K562 (cell line): ENCODE results near the gene CACNA2D3. TPM values are rescaled to one million over a fixed set of nuclear protein-coding genes. Genes with fewer than 3 reads are reported as not detected.

ENCODE experiments used
- ATAC-seq: fragments of 200-7000 bp; cut with Tn5 transposase; 3 replicates; pipeline ENCODE4 v1.9.1; 2020; ENCODE audit warnings: moderate library complexity
- BruUV-seq: library from RNA; stranded (reverse); fragments of 400-500 nt; replicated peaks from 2 replicates; lab custom pipeline; 2021; lab: Mats Ljungman, UMichigan
- CTCF ChIA-PET: fragments of 300-600 bp; formaldehyde crosslinking; extraction: SDS; loops from one replicate; lab custom pipeline; 2021; ENCODE audit warnings: low intra/inter-chr PET ratio; lab: Yijun Ruan, JAX
- POLR2A ChIA-PET: fragments of 300-600, 350-650 bp; sonication (Branson Sonifier 250); formaldehyde crosslinking; extraction: SDS; loops from one replicate; lab custom pipeline; 2021; ENCODE audit warnings: antibody characterized with exemption, inconsistent platforms; lab: Yijun Ruan, JAX
- DNase-seq, 4 experiments: peaks; one replicate each; pipeline versions ENCODE4 v3.0.0 to v3.0.0-alpha.2; 2011 to 2018; ENCODE audit warnings: low spot score in 3 of 4, mixed read lengths in 3 of 4; ENCODE audit errors: extremely low read depth in 1 of 4
- FAIRE-seq: peaks from 2 replicates; lab custom pipeline; 2011; peaks lifted over from hg19 to GRCh38; lab: Jason Lieb, UNC
- H2AFZ ChIP-seq: 2 replicates; pipeline ENCODE4 v1.6.0; 2011; ENCODE audit warnings: low read depth, low read length, control low read depth, inconsistent platforms
- H3K27ac ChIP-seq: fragments of 200-600 bp; 3 replicates; pipeline ENCODE4 v1.8.0; 2011; ENCODE audit warnings: low read depth, mild to moderate bottlenecking, control low read depth, inconsistent platforms, low read length, moderate library complexity, mixed read lengths; ENCODE audit errors: extremely low read depth
- H3K27me3 ChIP-seq, 2 experiments: fragments of 300-600 bp in 1 of 2; 2 replicates in 1 of 2; 3 replicates in 1 of 2; pipeline versions ENCODE4 v1.6.0 to v1.8.0; 2011; ENCODE audit warnings: inconsistent platforms in 2 of 2, low read length in 2 of 2, mild to moderate bottlenecking in 1 of 2, mixed read lengths in 1 of 2, moderate library complexity in 1 of 2; ENCODE audit not compliant: control insufficient read depth in 2 of 2, insufficient read depth in 2 of 2
- H3K36me3 ChIP-seq: fragments of 300-600 bp; 3 replicates; pipeline ENCODE4 v1.8.0; 2011; ENCODE audit warnings: mild to moderate bottlenecking, low read length, inconsistent platforms; ENCODE audit not compliant: control insufficient read depth, insufficient read depth
- H3K4me1 ChIP-seq, 2 experiments: fragments of 200-600 bp in 1 of 2; replicated peaks in 1 of 2; 2 replicates in 1 of 2; 3 replicates in 1 of 2; pipeline versions ENCODE4 v1.5.1 to v1.8.0; 2011; ENCODE audit warnings: inconsistent platforms in 2 of 2, low read length in 2 of 2, mild to moderate bottlenecking in 1 of 2, mixed read lengths in 1 of 2, moderate library complexity in 1 of 2; ENCODE audit not compliant: control insufficient read depth in 2 of 2, insufficient read depth in 2 of 2
- H3K4me2 ChIP-seq: 2 replicates; pipeline ENCODE4 v1.6.1; 2011; ENCODE audit warnings: low read length, control low read depth, inconsistent platforms, mixed read lengths; ENCODE audit not compliant: insufficient read depth
- H3K4me3 ChIP-seq: fragments of 200-600 bp; sonication (generic), shearing (Covaris generic); 2 replicates; pipeline ENCODE4 v1.5.1; 2016; ENCODE audit warnings: control low read depth, inconsistent platforms
- H3K79me2 ChIP-seq: fragments of 200-600 bp; 3 replicates; pipeline ENCODE4 v1.8.0; 2011; ENCODE audit warnings: low read length, inconsistent platforms; ENCODE audit not compliant: control insufficient read depth, insufficient read depth
- H3K9ac ChIP-seq, 2 experiments: 2 replicates each; pipeline versions ENCODE4 v1.6.0 to v1.6.1; 2011; ENCODE audit warnings: low read depth in 2 of 2, low read length in 2 of 2, control low read depth in 1 of 2, inconsistent platforms in 1 of 2, mild to moderate bottlenecking in 1 of 2, mixed read lengths in 1 of 2; ENCODE audit not compliant: insufficient read depth in 1 of 2
- H3K9me1 ChIP-seq: one replicate; pipeline ENCODE4 v1.6.0; 2011; ENCODE audit warnings: inconsistent platforms, mild to moderate bottlenecking, low read length, moderate library complexity; ENCODE audit not compliant: control insufficient read depth, insufficient read depth
- H3K9me3 ChIP-seq: replicated peaks from 2 replicates; pipeline ENCODE4 v1.5.1; 2011; ENCODE audit warnings: low read depth, low read length, inconsistent platforms; ENCODE audit not compliant: control insufficient read depth, insufficient read depth
- H4K20me1 ChIP-seq: replicated peaks from 2 replicates; pipeline ENCODE4 v1.6.1; 2011; ENCODE audit warnings: low read length, inconsistent platforms, mixed read lengths; ENCODE audit not compliant: control insufficient read depth, insufficient read depth
- CREB1 ChIP-seq, 2 experiments: sonication (generic) in 1 of 2; formaldehyde crosslinking in 1 of 2; IDR thresholded peaks; 2 replicates each; pipeline versions ENCODE4 v1.6.1 to v1.8.0; 2012 to 2022; ENCODE audit warnings: inconsistent platforms in 1 of 2, mild to moderate bottlenecking in 1 of 2, missing genetic modification reagents in 1 of 2, moderate library complexity in 1 of 2
- ELF4 ChIP-seq: fragments of 450-650 bp; formaldehyde crosslinking; IDR thresholded peaks from 2 replicates; pipeline ENCODE4 v1.4.0; 2022; ENCODE audit warnings: missing genetic modification characterization
- HMG20A ChIP-seq: fragments of 450-650 bp; formaldehyde crosslinking; conservative IDR thresholded peaks from 2 replicates; pipeline ENCODE4 v1.4.0; 2020; ENCODE audit warnings: mild to moderate bottlenecking, mixed read lengths
- POLR2AphosphoS5 ChIP-seq: IDR thresholded peaks from 2 replicates; pipeline ENCODE4 v1.6.1; 2011; ENCODE audit warnings: mild to moderate bottlenecking, low read depth, low read length, moderate library complexity; ENCODE audit not compliant: control insufficient read depth, insufficient read depth
- RBM34 ChIP-seq: fragments of 200-400 bp; formaldehyde crosslinking; IDR thresholded peaks from 2 replicates; pipeline ENCODE4 v1.6.1; 2018; ENCODE audit warnings: low read length, borderline replicate concordance; ENCODE audit not compliant: insufficient read depth
- SAFB ChIP-seq: fragments of 200-400 bp; formaldehyde crosslinking; IDR thresholded peaks from 2 replicates; pipeline ENCODE4 v1.6.1; 2017; ENCODE audit warnings: low read depth, low read length, borderline replicate concordance
- ZFX ChIP-seq: sonication (generic); formaldehyde crosslinking; IDR thresholded peaks from 2 replicates; pipeline ENCODE4 v1.8.0; 2022; ENCODE audit warnings: mild to moderate bottlenecking, missing genetic modification reagents, moderate library complexity
- ZNF707 ChIP-seq: fragments of 250-450 bp; sonication (Bioruptor Pico); conservative IDR thresholded peaks from 2 replicates; pipeline ENCODE4 v1.8.0; 2022; ENCODE audit warnings: inconsistent platforms, mild to moderate bottlenecking, moderate library complexity
- WGBS: fragments of 100-300 bp; shearing (Covaris generic); methylation state at CpG from one replicate; pipeline ENCODE4 v1.1.6; 2016; ENCODE audit warnings: low coverage, mixed read lengths; ENCODE audit not compliant: insufficient coverage; ENCODE audit errors: missing lambda C conversion rate; 5-methylcytosine and 5-hydroxymethylcytosine counted together
- in situ Hi-C: fragments of 300-500 bp; cut with MboI; formaldehyde crosslinking; loops from 4 replicates; pipeline ENCODE4 v1.15.0; 2018; ENCODE audit warnings: inconsistent platforms, mixed read lengths
- intact Hi-C: fragments of 100-400 bp; cut with micrococcal nuclease; formaldehyde crosslinking; loops from 2 replicates; pipeline ENCODE4 v1.14.2; 2022
- polyA plus RNA-seq, 8 experiments: library from polyadenylated mRNA; depleted of rRNA in 4 of 8; stranded (reverse) in 5 of 8; unstranded in 3 of 8; fragments of >200 nt; fragmentation: Nextera tagmentation in 2 of 8; fragmentation: Illumina TruSeq in 1 of 8; extraction: Ambion mirVana in 2 of 8; extraction: Trizol in 1 of 8; gene quantifications; 2 replicates each; pipeline versions ENCODE4 v1.2.1 to v1.2.3, GENCODE V29; 2011 to 2014; ENCODE audit warnings: inconsistent platforms in 1 of 8, missing spikeins in 1 of 8
- total RNA-seq, 7 experiments: library from RNA; depleted of rRNA in 6 of 7; stranded (reverse); fragments of >200 nt in 6 of 7; fragmentation: Illumina TruSeq in 2 of 7; extraction: Trizol in 2 of 7; gene quantifications; 2 replicates each; pipeline versions ENCODE4 v1.2.1 to v1.2.3, GENCODE V29; 2011 to 2021; ENCODE audit warnings: low replicate concordance in 1 of 7
- TF ChIP-seq, protein P1 (sequence below): fragments of 250-450 bp; sonication (Bioruptor Pico); IDR thresholded peaks from 2 replicates; pipeline ENCODE4 v1.4.0; 2020; ENCODE audit warnings: mild to moderate bottlenecking
- TF ChIP-seq, protein P2 (sequence below): fragments of 150-350 bp; IDR thresholded peaks from 2 replicates; pipeline ENCODE4 v1.6.1; 2014; ENCODE audit warnings: low read depth, mild to moderate bottlenecking, low read length, borderline replicate concordance

The CACNA2D3 gene
- total and polyA plus RNA-seq, 9 of the 15 experiments (the other 6 are each of a cell fraction or from before 2014, with no cell fraction given): 0.01 TPM; not detected in 8

DNA sequence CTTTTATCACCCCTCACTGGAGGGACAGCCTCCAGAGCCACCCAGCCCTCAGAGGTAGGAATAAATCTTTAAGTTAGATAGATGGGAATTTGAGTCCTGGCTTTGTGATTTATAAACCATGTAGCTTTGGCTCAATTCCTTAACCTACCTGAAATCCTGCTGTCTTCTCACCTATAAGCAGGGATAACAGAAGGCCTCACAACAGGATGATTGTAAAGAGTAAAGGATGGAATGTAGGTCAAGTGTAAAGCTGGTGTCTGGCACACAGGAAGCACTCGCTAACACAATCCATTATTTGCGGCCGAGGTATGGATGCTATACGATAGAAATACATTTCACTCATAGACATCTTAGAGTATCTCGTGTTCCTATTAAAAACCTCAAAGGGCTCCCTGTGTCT lies 968.4 kb downstream of the CACNA2D3 start:
- ChIA-PET CTCF (no interaction called here), POLR2A (no interaction called here)
- no peak overlapping the region for H3K4me3 ChIP-seq
- H2AFZ ChIP-seq: no peak overlapping the region
- intact Hi-C loops: no loop called here
- no peaks in the 10 kb centered on the region for H3K36me3 ChIP-seq
- DNase-seq: no peak
- TF ChIP-seq CREB1 (IDR thresholded peaks at IDR 0.05) (no peak), CREB1 (CRISPR knock-in tag; IDR thresholded peaks at IDR 0.05) (no peak), ELF4 (CRISPR knock-in tag) (no peak), ZNF707 (no peak), POLR2AphosphoS5 (no peak), SAFB (no peak), HMG20A (CRISPR knock-in tag) (no peak), ZFX (CRISPR knock-in tag) (no peak), RBM34 (no peak)
- TF ChIP-seq, protein P1, sequence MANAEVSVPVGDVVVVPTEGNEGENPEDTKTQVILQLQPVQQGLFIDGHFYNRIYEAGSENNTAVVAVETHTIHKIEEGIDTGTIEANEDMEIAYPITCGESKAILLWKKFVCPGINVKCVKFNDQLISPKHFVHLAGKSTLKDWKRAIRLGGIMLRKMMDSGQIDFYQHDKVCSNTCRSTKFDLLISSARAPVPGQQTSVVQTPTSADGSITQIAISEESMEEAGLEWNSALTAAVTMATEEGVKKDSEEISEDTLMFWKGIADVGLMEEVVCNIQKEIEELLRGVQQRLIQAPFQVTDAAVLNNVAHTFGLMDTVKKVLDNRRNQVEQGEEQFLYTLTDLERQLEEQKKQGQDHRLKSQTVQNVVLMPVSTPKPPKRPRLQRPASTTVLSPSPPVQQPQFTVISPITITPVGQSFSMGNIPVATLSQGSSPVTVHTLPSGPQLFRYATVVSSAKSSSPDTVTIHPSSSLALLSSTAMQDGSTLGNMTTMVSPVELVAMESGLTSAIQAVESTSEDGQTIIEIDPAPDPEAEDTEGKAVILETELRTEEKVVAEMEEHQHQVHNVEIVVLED (CRISPR knock-in tag): no peak
- TF ChIP-seq, protein P2, sequence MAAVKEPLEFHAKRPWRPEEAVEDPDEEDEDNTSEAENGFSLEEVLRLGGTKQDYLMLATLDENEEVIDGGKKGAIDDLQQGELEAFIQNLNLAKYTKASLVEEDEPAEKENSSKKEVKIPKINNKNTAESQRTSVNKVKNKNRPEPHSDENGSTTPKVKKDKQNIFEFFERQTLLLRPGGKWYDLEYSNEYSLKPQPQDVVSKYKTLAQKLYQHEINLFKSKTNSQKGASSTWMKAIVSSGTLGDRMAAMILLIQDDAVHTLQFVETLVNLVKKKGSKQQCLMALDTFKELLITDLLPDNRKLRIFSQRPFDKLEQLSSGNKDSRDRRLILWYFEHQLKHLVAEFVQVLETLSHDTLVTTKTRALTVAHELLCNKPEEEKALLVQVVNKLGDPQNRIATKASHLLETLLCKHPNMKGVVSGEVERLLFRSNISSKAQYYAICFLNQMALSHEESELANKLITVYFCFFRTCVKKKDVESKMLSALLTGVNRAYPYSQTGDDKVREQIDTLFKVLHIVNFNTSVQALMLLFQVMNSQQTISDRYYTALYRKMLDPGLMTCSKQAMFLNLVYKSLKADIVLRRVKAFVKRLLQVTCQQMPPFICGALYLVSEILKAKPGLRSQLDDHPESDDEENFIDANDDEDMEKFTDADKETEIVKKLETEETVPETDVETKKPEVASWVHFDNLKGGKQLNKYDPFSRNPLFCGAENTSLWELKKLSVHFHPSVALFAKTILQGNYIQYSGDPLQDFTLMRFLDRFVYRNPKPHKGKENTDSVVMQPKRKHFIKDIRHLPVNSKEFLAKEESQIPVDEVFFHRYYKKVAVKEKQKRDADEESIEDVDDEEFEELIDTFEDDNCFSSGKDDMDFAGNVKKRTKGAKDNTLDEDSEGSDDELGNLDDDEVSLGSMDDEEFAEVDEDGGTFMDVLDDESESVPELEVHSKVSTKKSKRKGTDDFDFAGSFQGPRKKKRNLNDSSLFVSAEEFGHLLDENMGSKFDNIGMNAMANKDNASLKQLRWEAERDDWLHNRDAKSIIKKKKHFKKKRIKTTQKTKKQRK: no peak
- no peaks in the 10 kb centered on the region for H3K27me3 ChIP-seq
- H3K9me1 ChIP-seq: no peaks in the 10 kb centered on the region
- H3K9me3 ChIP-seq: no peaks in the 10 kb centered on the region
- H3K4me2 ChIP-seq: no peak overlapping the region
- in situ Hi-C loops: no loop called here
- 0% methylated on average over 4 of the region's 5 CpGs for WGBS
- H4K20me1 ChIP-seq: no peaks in the 10 kb centered on the region
- H3K27ac ChIP-seq: no peak overlapping the region
- no peak for ATAC-seq
- H3K9ac ChIP-seq: no peak overlapping the region
- no peak for FAIRE-seq
- BruUV-seq: no TSS peak
- no peaks in the 10 kb centered on the region for H3K79me2 ChIP-seq
- no peaks in the 10 kb centered on the region for H3K4me1 ChIP-seq
